K562 (cell line): ENCODE results near the gene PNPLA8. TPM values are rescaled to one million over a fixed set of nuclear protein-coding genes. Genes with fewer than 3 reads are reported as not detected.

Experiments used
- ATAC-seq: fragments of 200-7000 bp; cut with Tn5 transposase; 3 replicates; pipeline ENCODE4 v1.9.1; 2020; ENCODE audit warnings: moderate library complexity
- BruUV-seq: library from RNA; stranded (reverse); fragments of 400-500 nt; replicated peaks from 2 replicates; lab custom pipeline; 2021; lab: Mats Ljungman, UMichigan
- CTCF ChIA-PET: fragments of 300-600 bp; formaldehyde crosslinking; extraction: SDS; loops from one replicate; lab custom pipeline; 2021; ENCODE audit warnings: low intra/inter-chr PET ratio; lab: Yijun Ruan, JAX
- POLR2A ChIA-PET: fragments of 300-600, 350-650 bp; sonication (Branson Sonifier 250); formaldehyde crosslinking; extraction: SDS; loops from one replicate; lab custom pipeline; 2021; ENCODE audit warnings: antibody characterized with exemption, inconsistent platforms; lab: Yijun Ruan, JAX
- DNase-seq, 4 experiments: peaks; one replicate each; pipeline versions ENCODE4 v3.0.0 to v3.0.0-alpha.2; 2011 to 2018; ENCODE audit warnings: low spot score in 3 of 4, mixed read lengths in 3 of 4; ENCODE audit errors: extremely low read depth in 1 of 4
- FAIRE-seq: peaks from 2 replicates; lab custom pipeline; 2011; peaks lifted over from hg19 to GRCh38; lab: Jason Lieb, UNC
- H2AFZ ChIP-seq: 2 replicates; pipeline ENCODE4 v1.6.0; 2011; ENCODE audit warnings: low read depth, low read length, control low read depth, inconsistent platforms
- H3K27ac ChIP-seq: fragments of 200-600 bp; 3 replicates; pipeline ENCODE4 v1.8.0; 2011; ENCODE audit warnings: low read depth, mild to moderate bottlenecking, control low read depth, inconsistent platforms, low read length, moderate library complexity, mixed read lengths; ENCODE audit errors: extremely low read depth
- H3K27me3 ChIP-seq, 2 experiments: fragments of 300-600 bp in 1 of 2; 2 replicates in 1 of 2; 3 replicates in 1 of 2; pipeline versions ENCODE4 v1.6.0 to v1.8.0; 2011; ENCODE audit warnings: inconsistent platforms in 2 of 2, low read length in 2 of 2, mild to moderate bottlenecking in 1 of 2, mixed read lengths in 1 of 2, moderate library complexity in 1 of 2; ENCODE audit not compliant: control insufficient read depth in 2 of 2, insufficient read depth in 2 of 2
- H3K36me3 ChIP-seq: fragments of 300-600 bp; 3 replicates; pipeline ENCODE4 v1.8.0; 2011; ENCODE audit warnings: mild to moderate bottlenecking, low read length, inconsistent platforms; ENCODE audit not compliant: control insufficient read depth, insufficient read depth
- H3K4me1 ChIP-seq, 2 experiments: fragments of 200-600 bp in 1 of 2; replicated peaks in 1 of 2; 2 replicates in 1 of 2; 3 replicates in 1 of 2; pipeline versions ENCODE4 v1.5.1 to v1.8.0; 2011; ENCODE audit warnings: inconsistent platforms in 2 of 2, low read length in 2 of 2, mild to moderate bottlenecking in 1 of 2, mixed read lengths in 1 of 2, moderate library complexity in 1 of 2; ENCODE audit not compliant: control insufficient read depth in 2 of 2, insufficient read depth in 2 of 2
- H3K4me2 ChIP-seq: 2 replicates; pipeline ENCODE4 v1.6.1; 2011; ENCODE audit warnings: low read length, control low read depth, inconsistent platforms, mixed read lengths; ENCODE audit not compliant: insufficient read depth
- H3K4me3 ChIP-seq: fragments of 200-600 bp; sonication (generic), shearing (Covaris generic); 2 replicates; pipeline ENCODE4 v1.5.1; 2016; ENCODE audit warnings: control low read depth, inconsistent platforms
- H3K79me2 ChIP-seq: fragments of 200-600 bp; 3 replicates; pipeline ENCODE4 v1.8.0; 2011; ENCODE audit warnings: low read length, inconsistent platforms; ENCODE audit not compliant: control insufficient read depth, insufficient read depth
- H3K9ac ChIP-seq, 2 experiments: 2 replicates each; pipeline versions ENCODE4 v1.6.0 to v1.6.1; 2011; ENCODE audit warnings: low read depth in 2 of 2, low read length in 2 of 2, control low read depth in 1 of 2, inconsistent platforms in 1 of 2, mild to moderate bottlenecking in 1 of 2, mixed read lengths in 1 of 2; ENCODE audit not compliant: insufficient read depth in 1 of 2
- H3K9me1 ChIP-seq: one replicate; pipeline ENCODE4 v1.6.0; 2011; ENCODE audit warnings: inconsistent platforms, mild to moderate bottlenecking, low read length, moderate library complexity; ENCODE audit not compliant: control insufficient read depth, insufficient read depth
- H3K9me3 ChIP-seq: replicated peaks from 2 replicates; pipeline ENCODE4 v1.5.1; 2011; ENCODE audit warnings: low read depth, low read length, inconsistent platforms; ENCODE audit not compliant: control insufficient read depth, insufficient read depth
- H4K20me1 ChIP-seq: replicated peaks from 2 replicates; pipeline ENCODE4 v1.6.1; 2011; ENCODE audit warnings: low read length, inconsistent platforms, mixed read lengths; ENCODE audit not compliant: control insufficient read depth, insufficient read depth
- ASH1L ChIP-seq: fragments of 450-650 bp; IDR thresholded peaks from 2 replicates; pipeline ENCODE4 v1.6.1; 2018; ENCODE audit warnings: borderline replicate concordance, mild to moderate bottlenecking, low read depth; ENCODE audit not compliant: partially characterized antibody
- ATF2 ChIP-seq: sonication (generic); formaldehyde crosslinking; IDR thresholded peaks from 2 replicates; pipeline ENCODE4 v1.8.1; 2022; ENCODE audit warnings: missing genetic modification reagents
- BACH1 ChIP-seq: fragments of 200-800 bp; sonication (Bioruptor generic); IDR thresholded peaks from 2 replicates; pipeline ENCODE4 v1.6.1; 2016; ENCODE audit warnings: missing genetic modification characterization, missing compliant biosample characterization
- DDX20 ChIP-seq: fragments of 450-650 bp; IDR thresholded peaks from 2 replicates; pipeline ENCODE4 v1.6.1; 2016; ENCODE audit warnings: missing genetic modification characterization, low read depth, mild to moderate bottlenecking, missing compliant biosample characterization, moderate library complexity
- E2F8 ChIP-seq: fragments of 450-650 bp; IDR thresholded peaks from 2 replicates; pipeline ENCODE4 v1.7.1; 2018; ENCODE audit warnings: mild to moderate bottlenecking, low read depth; ENCODE audit not compliant: partially characterized antibody
- FUS ChIP-seq: fragments of 200-400 bp; formaldehyde crosslinking; optimal IDR thresholded peaks from 2 replicates; pipeline ENCODE3; 2017; ENCODE audit warnings: low read depth, low read length
- MAX ChIP-seq: sonication (generic); formaldehyde crosslinking; IDR thresholded peaks from 2 replicates; pipeline ENCODE4 v1.9.0; 2022; ENCODE audit warnings: mild to moderate bottlenecking, missing genetic modification reagents
- MCM3 ChIP-seq: fragments of 450-650 bp; IDR thresholded peaks from 2 replicates; pipeline ENCODE4 v1.6.1; 2016
- RAD51 ChIP-seq: fragments of 450-650 bp; IDR thresholded peaks from 2 replicates; pipeline ENCODE4 v1.7.1; 2016; ENCODE audit warnings: low read depth, mild to moderate bottlenecking, borderline replicate concordance
- SETDB1 ChIP-seq: IDR thresholded peaks from one replicate; pipeline ENCODE4 v1.6.1; 2012; ENCODE audit warnings: low read length, control low read depth, inconsistent platforms
- TAF9B ChIP-seq: fragments of 450-650 bp; IDR thresholded peaks from 2 replicates; pipeline ENCODE4 v1.6.1; 2018; ENCODE audit warnings: mild to moderate bottlenecking; ENCODE audit not compliant: partially characterized antibody
- TBL1XR1 ChIP-seq, 2 experiments: IDR thresholded peaks; 2 replicates each; pipeline ENCODE4 v1.6.1; 2012; ENCODE audit warnings: improper control_type of control experiment in 2 of 2, low read length in 2 of 2, mild to moderate bottlenecking in 1 of 2
- ZKSCAN1 ChIP-seq: fragments of 150-350 bp; IDR thresholded peaks from 2 replicates; pipeline ENCODE4 v1.6.1; 2016; ENCODE audit warnings: low read depth, low read length
- WGBS: fragments of 100-300 bp; shearing (Covaris generic); methylation state at CpG from one replicate; pipeline ENCODE4 v1.1.6; 2016; ENCODE audit warnings: low coverage, mixed read lengths; ENCODE audit not compliant: insufficient coverage; ENCODE audit errors: missing lambda C conversion rate; 5-methylcytosine and 5-hydroxymethylcytosine counted together
- in situ Hi-C: fragments of 300-500 bp; cut with MboI; formaldehyde crosslinking; loops from 4 replicates; pipeline ENCODE4 v1.15.0; 2018; ENCODE audit warnings: inconsistent platforms, mixed read lengths
- intact Hi-C: fragments of 100-400 bp; cut with micrococcal nuclease; formaldehyde crosslinking; loops from 2 replicates; pipeline ENCODE4 v1.14.2; 2022
- polyA plus RNA-seq, 8 experiments: library from polyadenylated mRNA; depleted of rRNA in 4 of 8; stranded (reverse) in 5 of 8; unstranded in 3 of 8; fragments of >200 nt; fragmentation: Nextera tagmentation in 2 of 8; fragmentation: Illumina TruSeq in 1 of 8; extraction: Ambion mirVana in 2 of 8; extraction: Trizol in 1 of 8; gene quantifications; 2 replicates each; pipeline versions ENCODE4 v1.2.1 to v1.2.3, GENCODE V29; 2011 to 2014; ENCODE audit warnings: inconsistent platforms in 1 of 8, missing spikeins in 1 of 8
- total RNA-seq, 7 experiments: library from RNA; depleted of rRNA in 6 of 7; stranded (reverse); fragments of >200 nt in 6 of 7; fragmentation: Illumina TruSeq in 2 of 7; extraction: Trizol in 2 of 7; gene quantifications; 2 replicates each; pipeline versions ENCODE4 v1.2.1 to v1.2.3, GENCODE V29; 2011 to 2021; ENCODE audit warnings: low replicate concordance in 1 of 7

PNPLA8 gene
- total and polyA plus RNA-seq, 9 of the 15 experiments (the other 6 are each of a cell fraction or from before 2014, with no cell fraction given) = 12.8 to 27.6 (median 16.3) TPM

GRCh38 chr7:108421720-108422331, 104.1 kb downstream of the PNPLA8 start:
- no peak for ATAC-seq
- no TSS peak for BruUV-seq

More at GRCh38 chr7:108421720-108422331, 104.1 kb downstream of the PNPLA8 start:
- Histone ChIP-seq H3K36me3 (no peaks in the 10 kb centered on the region), H3K4me1 (peaks cover 0 to 3% of the 10 kb centered on the region in 2 experiments; a peak in 2 of 5 replicates), H3K27me3 (peaks cover 3 to 7% of the 10 kb centered on the region in 2 experiments; a peak in 2 of 5 replicates), H3K9me3 (no peaks in the 10 kb centered on the region), H3K4me2 (no peak overlapping the region), H3K9me1 (no peaks in the 10 kb centered on the region), H2AFZ (no peak overlapping the region), H3K9ac (no peak overlapping the region), H3K27ac (no peak overlapping the region), H3K4me3 (no peak overlapping the region), H4K20me1 (no peaks in the 10 kb centered on the region)
- in situ Hi-C loops (no loop called here), intact Hi-C loops (no loop called here)
- DNase-seq (no peak), FAIRE-seq (no peak)
- POLR2A ChIA-PET = interaction anchor here (0.8 to 1.6 kb wide), 2 partner anchors 8 to 10 kb away, joined by 4 to 5 read pairs; no protein-coding TSS in a partner anchor
- 3% methylated on average over 3 of the region's 3 CpGs for WGBS
- TF ChIP-seq TAF9B (no peak), MCM3 (no peak), E2F8 (no peak), ASH1L (no peak), ATF2 (CRISPR knock-in tag) (no peak), BACH1 (tag) (no peak), FUS (no peak), RAD51 (no peak), ZKSCAN1 (no peak), MAX (CRISPR knock-in tag) (no peak), DDX20 (tag) (no peak), TBL1XR1 (IDR thresholded peaks at IDR 0.05; ENCODE audit: low read length in 2 of 2) (no peak), SETDB1 (no peak)
- TF ChIP-seq, all 486 proteins: peak for 0
- CTCF ChIA-PET = no interaction called here
- H3K79me2 ChIP-seq = no peaks in the 10 kb centered on the region
